ENCODE measurements around the gene MAP3K5. TPM values are rescaled to one million over a fixed set of nuclear protein-coding genes. Genes with fewer than 3 reads are reported as not detected.
A peak's percentile ranks its signal among the peaks of the same experiment; 100 is the strongest.
"Not testable (repeated sequence)": the region's sequence is repeated elsewhere in the genome, so short reads cannot be mapped to it uniquely, and the experiment has no call there.

MAP3K5 gene
- total RNA-seq, 2 donors from 2014 or later = 8.7 to 9.0 TPM

- H3K27ac Mint-ChIP-seq = no peak overlapping the region
- ATAC-seq (peak; percentile 56 to 61), DNase-seq (ENCODE audit: low spot score in 2 of 2) (no peak)
- H3K36me3 Mint-ChIP-seq = peaks cover 0 to 17% of the 10 kb centered on the region in 2 donors
- H3K9me3 Mint-ChIP-seq = no peaks in the 10 kb centered on the region
Measured at GRCh38 chr6:136723780-136724179, 68.5 kb downstream of the MAP3K5 start.

- Mint-ChIP-seq H3K36me3 (peaks cover 0 to 16% of the 10 kb centered on the region in 2 donors), H3K9me3 (no peaks in the 10 kb centered on the region), H3K27ac (no peak overlapping the region)
- no peak for ATAC-seq
- no peak for DNase-seq (ENCODE audit: low spot score in 2 of 2)
Measured at GRCh38 chr6:136721467-136721866, 70.8 kb downstream of the MAP3K5 start.

- Mint-ChIP-seq H3K27ac (peak overlapping the region in 1 of 2 donors; percentile 71), H3K36me3 (peaks cover 0 to 11% of the 10 kb centered on the region in 2 donors), H3K9me3 (no peaks in the 10 kb centered on the region)
- ATAC-seq (no peak), DNase-seq (ENCODE audit: low spot score in 2 of 2) (no peak)
Measured at GRCh38 chr6:136720045-136720770, 72.1 kb downstream of the MAP3K5 start.

GRCh38 chr6:136719280-136720044 is 72.8 kb downstream of the MAP3K5 start:
- Mint-ChIP-seq H3K9me3 (no peaks in the 10 kb centered on the region), H3K36me3 (peaks cover 0 to 11% of the 10 kb centered on the region in 2 donors), H3K27ac (peak overlapping the region in 1 of 2 donors; percentile 71)
- DNase-seq (ENCODE audit: low spot score in 2 of 2) = no peak
- ATAC-seq = peak; percentile 54 to 59

GRCh38 chr6:136718476-136718875 is 73.8 kb downstream of the MAP3K5 start:
- no peak for DNase-seq (ENCODE audit: low spot score in 2 of 2)
- Mint-ChIP-seq H3K9me3 (peaks cover 0 to 2% of the 10 kb centered on the region in 2 donors), H3K27ac (no peak overlapping the region), H3K36me3 (peaks cover 0 to 11% of the 10 kb centered on the region in 2 donors)
- ATAC-seq = no peak

- ATAC-seq = no peak
- Mint-ChIP-seq H3K9me3 (peaks cover 4 to 10% of the 10 kb centered on the region in 2 donors), H3K36me3 (peaks cover 4 to 15% of the 10 kb centered on the region in 2 donors), H3K27ac (no peak overlapping the region)
- DNase-seq (ENCODE audit: low spot score in 2 of 2) = no peak
Measured at GRCh38 chr6:136717716-136717990, 74.6 kb downstream of the MAP3K5 start.

GRCh38 chr6:136716917-136717715 is 75.2 kb downstream of the MAP3K5 start:
- ATAC-seq (no peak), DNase-seq (ENCODE audit: low spot score in 2 of 2) (no peak)
- no peak overlapping the region for H3K27ac Mint-ChIP-seq
- peaks cover 5 to 11% of the 10 kb centered on the region in 2 donors for H3K9me3 Mint-ChIP-seq
- peaks cover 6 to 18% of the 10 kb centered on the region in 2 donors for H3K36me3 Mint-ChIP-seq

- peak overlapping the region in 1 of 2 donors; percentile 48 for H3K27ac Mint-ChIP-seq
- peaks cover 5 to 11% of the 10 kb centered on the region in 2 donors for H3K9me3 Mint-ChIP-seq
- ATAC-seq = peak in 1 of 2 donors; percentile 58
- not testable (repeated sequence) for DNase-seq (ENCODE audit: low spot score in 2 of 2); H3K36me3 Mint-ChIP-seq
Measured at GRCh38 chr6:136712642-136713041, 79.6 kb downstream of the MAP3K5 start.

GRCh38 chr6:136711644-136712043 is 80.6 kb downstream of the MAP3K5 start:
- Mint-ChIP-seq H3K9me3 (peaks cover 5 to 11% of the 10 kb centered on the region in 2 donors), H3K36me3 (peaks cover 6 to 7% of the 10 kb centered on the region in 2 donors), H3K27ac (no peak overlapping the region)
- ATAC-seq = no peak
- DNase-seq (ENCODE audit: low spot score in 2 of 2) = no peak

GRCh38 chr6:136710877-136711552 is 81.3 kb downstream of the MAP3K5 start:
- Mint-ChIP-seq H3K36me3 (peaks cover 6 to 7% of the 10 kb centered on the region in 2 donors), H3K9me3 (peaks cover 5 to 11% of the 10 kb centered on the region in 2 donors), H3K27ac (no peak overlapping the region)
- DNase-seq (ENCODE audit: low spot score in 2 of 2) (no peak), ATAC-seq (no peak)

- DNase-seq (ENCODE audit: low spot score in 2 of 2) (no peak), ATAC-seq (no peak)
- H3K27ac Mint-ChIP-seq = no peak overlapping the region
- peaks cover 5 to 11% of the 10 kb centered on the region in 2 donors for H3K9me3 Mint-ChIP-seq
- peaks cover 6 to 7% of the 10 kb centered on the region in 2 donors for H3K36me3 Mint-ChIP-seq
Measured at GRCh38 chr6:136709429-136709828, 82.8 kb downstream of the MAP3K5 start.

GRCh38 chr6:136706430-136706829 is 85.8 kb downstream of the MAP3K5 start:
- Mint-ChIP-seq H3K27ac (no peak overlapping the region), H3K9me3 (no peaks in the 10 kb centered on the region), H3K36me3 (no peaks in the 10 kb centered on the region)
- DNase-seq (ENCODE audit: low spot score in 2 of 2) (no peak), ATAC-seq (no peak)

- no peak for DNase-seq (ENCODE audit: low spot score in 2 of 2)
- Mint-ChIP-seq H3K9me3 (no peaks in the 10 kb centered on the region), H3K36me3 (no peaks in the 10 kb centered on the region), H3K27ac (no peak overlapping the region)
- ATAC-seq = no peak
Measured at GRCh38 chr6:136703331-136703865, 88.9 kb downstream of the MAP3K5 start.

- ATAC-seq (no peak), DNase-seq (ENCODE audit: low spot score in 2 of 2) (no peak)
- Mint-ChIP-seq H3K9me3 (no peaks in the 10 kb centered on the region), H3K36me3 (no peaks in the 10 kb centered on the region), H3K27ac (no peak overlapping the region)
Measured at GRCh38 chr6:136701045-136701444, 91.2 kb downstream of the MAP3K5 start.

GRCh38 chr6:136699358-136699757 is 92.9 kb downstream of the MAP3K5 start:
- Mint-ChIP-seq H3K9me3 (no peaks in the 10 kb centered on the region), H3K36me3 (no peaks in the 10 kb centered on the region), H3K27ac (peak overlapping the region in 1 of 2 donors; percentile 47)
- ATAC-seq (no peak), DNase-seq (ENCODE audit: low spot score in 2 of 2) (no peak)

- no peak for DNase-seq (ENCODE audit: low spot score in 2 of 2)
- H3K27ac Mint-ChIP-seq = no peak overlapping the region
- H3K9me3 Mint-ChIP-seq = no peaks in the 10 kb centered on the region
- no peaks in the 10 kb centered on the region for H3K36me3 Mint-ChIP-seq
- ATAC-seq = no peak
Measured at GRCh38 chr6:136696783-136697364, 95.4 kb downstream of the MAP3K5 start.
